Neural cell (in vitro differentiated cells): Measurements from ENCODE around the gene LYPD6B. TPM values are rescaled to one million over a fixed set of nuclear protein-coding genes. Genes with fewer than 3 reads are reported as not detected.

ENCODE experiments used
- H2AFZ ChIP-seq: fragments of 200-600, 300-800 bp; sonication (generic), shearing (Covaris generic); 2 replicates; pipeline ENCODE4 v1.6.0; 2014; ENCODE audit warnings: low read depth, mild to moderate bottlenecking, antibody characterized with exemption, low read length, moderate library complexity
- H3F3A ChIP-seq: fragments of 200-600 bp; shearing (Covaris generic); 2 replicates; pipeline ENCODE4 v1.6.1; 2016; ENCODE audit warnings: mild to moderate bottlenecking, moderate library complexity, mixed read lengths, antibody characterized with exemption, low read length; ENCODE audit not compliant: insufficient read depth, poor library complexity, severe bottlenecking
- H3K27ac ChIP-seq: fragments of 200-600, 300-800 bp; sonication (generic), shearing (Covaris generic); 2 replicates; pipeline ENCODE4 v1.5.1; 2014; ENCODE audit warnings: mild to moderate bottlenecking, low read length, moderate library complexity
- H3K27me3 ChIP-seq: fragments of 300-800, 200-600 bp; sonication (generic), shearing (Covaris generic); 2 replicates; pipeline ENCODE4 v1.6.0; 2014; ENCODE audit warnings: mild to moderate bottlenecking, low read depth, low read length, moderate library complexity; ENCODE audit not compliant: insufficient read depth
- H3K36me3 ChIP-seq: fragments of 300-800, 200-600 bp; sonication (generic), shearing (Covaris generic); 2 replicates; pipeline ENCODE4 v1.5.1; 2014; ENCODE audit warnings: mild to moderate bottlenecking, antibody characterized with exemption, low read length, moderate library complexity; ENCODE audit not compliant: insufficient read depth
- H3K4me2 ChIP-seq: fragments of 300-800, 200-600 bp; sonication (generic), shearing (Covaris generic); 2 replicates; pipeline ENCODE4 v1.6.0; 2014; ENCODE audit warnings: mild to moderate bottlenecking, low read length
- H3K4me3 ChIP-seq: fragments of 300-800, 200-600 bp; sonication (generic), shearing (Covaris generic); 2 replicates; pipeline ENCODE4 v1.5.1; 2014; ENCODE audit warnings: mild to moderate bottlenecking, low read length, moderate library complexity
- H3K79me2 ChIP-seq: fragments of 200-600 bp; shearing (Covaris generic); replicated peaks from 2 replicates; pipeline ENCODE4 v1.6.0; 2014; ENCODE audit warnings: mild to moderate bottlenecking, low read length, moderate library complexity; ENCODE audit not compliant: insufficient read depth
- H3K9ac ChIP-seq: fragments of 300-800, 200-600 bp; sonication (generic), shearing (Covaris generic); 2 replicates; pipeline ENCODE4 v1.6.1; 2016; ENCODE audit warnings: mild to moderate bottlenecking, low read length, mixed read lengths
- H3K9me2 ChIP-seq: fragments of 200-600 bp; shearing (Covaris generic); 2 replicates; pipeline ENCODE4 v1.6.1; 2016; ENCODE audit warnings: mild to moderate bottlenecking, low read length, mixed read lengths; ENCODE audit not compliant: insufficient read depth
- H3K9me3 ChIP-seq: fragments of 200-600, 300-800 bp; sonication (generic), shearing (Covaris generic); 2 replicates; pipeline ENCODE4 v1.6.1; 2016; ENCODE audit warnings: mild to moderate bottlenecking, mixed run types, low read length, moderate library complexity, mixed read lengths
- H4K20me1 ChIP-seq: fragments of 200-600 bp; shearing (Covaris generic); 2 replicates; pipeline ENCODE4 v1.6.1; 2016; ENCODE audit warnings: mild to moderate bottlenecking, mixed run types; ENCODE audit not compliant: insufficient read depth
- EP300 ChIP-seq: fragments of 450-650 bp; conservative IDR thresholded peaks from 2 replicates; pipeline ENCODE4 v1.6.1; 2014; ENCODE audit warnings: antibody characterized with exemption, mild to moderate bottlenecking, moderate library complexity; ENCODE audit not compliant: poor library complexity, severe bottlenecking
- EZH2 ChIP-seq: fragments of 200-600, 300-800 bp; shearing (Covaris generic), sonication (generic); IDR thresholded peaks from 2 replicates; pipeline ENCODE4 v1.6.1; 2014; ENCODE audit warnings: antibody characterized with exemption, low read length, borderline replicate concordance, mild to moderate bottlenecking; ENCODE audit not compliant: insufficient read depth, poor library complexity, severe bottlenecking
- MXI1 ChIP-seq: fragments of 450-650 bp; conservative IDR thresholded peaks from 2 replicates; pipeline ENCODE4 v1.6.1; 2014; ENCODE audit warnings: antibody characterized with exemption, mild to moderate bottlenecking; ENCODE audit not compliant: poor library complexity, severe bottlenecking
- POLR2AphosphoS5 ChIP-seq: IDR thresholded peaks from 2 replicates; pipeline ENCODE4 v1.6.1; 2012
- RAD21 ChIP-seq: fragments of 450-650 bp; conservative IDR thresholded peaks from 2 replicates; pipeline ENCODE4 v1.6.1; 2014; ENCODE audit warnings: antibody characterized with exemption, mild to moderate bottlenecking, moderate library complexity
- SMC3 ChIP-seq: fragments of 450-650 bp; conservative IDR thresholded peaks from 2 replicates; pipeline ENCODE4 v1.6.1; 2014; ENCODE audit warnings: antibody characterized with exemption, mild to moderate bottlenecking, moderate library complexity; ENCODE audit not compliant: poor library complexity
- TAF1 ChIP-seq: IDR thresholded peaks from 2 replicates; pipeline ENCODE4 v1.6.1; 2012; ENCODE audit warnings: low read depth
- polyA plus RNA-seq: library from polyadenylated mRNA; depleted of rRNA; stranded (reverse); fragments of >200 nt; gene quantifications from 2 replicates; pipeline ENCODE4 v1.2.3, GENCODE V29; 2014
- TF ChIP-seq, protein P1 (sequence below): fragments of 450-650 bp; IDR thresholded peaks from 2 replicates; pipeline ENCODE4 v1.5.1; 2014; ENCODE audit warnings: antibody characterized with exemption, mild to moderate bottlenecking, moderate library complexity; ENCODE audit not compliant: poor library complexity, severe bottlenecking
- TF ChIP-seq, protein P2 (sequence below): IDR thresholded peaks from 2 replicates; pipeline ENCODE4 v1.6.1; 2012; ENCODE audit warnings: borderline replicate concordance

The LYPD6B gene
- polyA plus RNA-seq, 1 donor from 2014 or later: 0.68 TPM

DNA sequence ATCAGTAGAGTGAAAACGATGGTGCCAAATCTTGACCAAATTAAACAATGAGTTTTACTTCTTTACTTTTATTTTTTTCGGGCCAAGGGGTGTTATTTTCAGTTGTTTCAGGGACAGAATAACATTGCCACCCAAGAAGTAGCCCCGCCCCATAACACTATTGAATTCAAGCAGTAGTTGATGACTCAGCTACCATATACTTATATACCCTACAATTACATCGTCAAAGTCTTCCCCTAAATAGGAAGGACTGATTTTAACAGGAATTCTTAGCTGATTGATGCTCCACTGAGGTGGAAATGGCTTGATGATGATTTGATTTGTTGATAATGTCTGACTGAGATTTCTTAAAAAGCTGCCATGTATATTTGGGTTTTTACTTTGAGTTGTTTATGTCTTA lies 24.7 kb downstream of the LYPD6B start:
- Histone ChIP-seq H3K27ac (no peak overlapping the region), H3K36me3 (no peaks in the 10 kb centered on the region), H3K4me2 (no peak overlapping the region), H4K20me1 (no peaks in the 10 kb centered on the region), H2AFZ (no peak overlapping the region), H3K9me2 (no peaks in the 10 kb centered on the region), H3F3A (no peaks in the 10 kb centered on the region), H3K79me2 (no peaks in the 10 kb centered on the region), H3K4me3 (no peak overlapping the region), H3K27me3 (no peaks in the 10 kb centered on the region), H3K9me3 (no peaks in the 10 kb centered on the region), H3K9ac (no peak overlapping the region)
- TF ChIP-seq, protein P1, sequence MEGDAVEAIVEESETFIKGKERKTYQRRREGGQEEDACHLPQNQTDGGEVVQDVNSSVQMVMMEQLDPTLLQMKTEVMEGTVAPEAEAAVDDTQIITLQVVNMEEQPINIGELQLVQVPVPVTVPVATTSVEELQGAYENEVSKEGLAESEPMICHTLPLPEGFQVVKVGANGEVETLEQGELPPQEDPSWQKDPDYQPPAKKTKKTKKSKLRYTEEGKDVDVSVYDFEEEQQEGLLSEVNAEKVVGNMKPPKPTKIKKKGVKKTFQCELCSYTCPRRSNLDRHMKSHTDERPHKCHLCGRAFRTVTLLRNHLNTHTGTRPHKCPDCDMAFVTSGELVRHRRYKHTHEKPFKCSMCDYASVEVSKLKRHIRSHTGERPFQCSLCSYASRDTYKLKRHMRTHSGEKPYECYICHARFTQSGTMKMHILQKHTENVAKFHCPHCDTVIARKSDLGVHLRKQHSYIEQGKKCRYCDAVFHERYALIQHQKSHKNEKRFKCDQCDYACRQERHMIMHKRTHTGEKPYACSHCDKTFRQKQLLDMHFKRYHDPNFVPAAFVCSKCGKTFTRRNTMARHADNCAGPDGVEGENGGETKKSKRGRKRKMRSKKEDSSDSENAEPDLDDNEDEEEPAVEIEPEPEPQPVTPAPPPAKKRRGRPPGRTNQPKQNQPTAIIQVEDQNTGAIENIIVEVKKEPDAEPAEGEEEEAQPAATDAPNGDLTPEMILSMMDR: no peak
- TF ChIP-seq SMC3: no peak
- no peak for TF ChIP-seq EP300
- TF ChIP-seq, protein P2, sequence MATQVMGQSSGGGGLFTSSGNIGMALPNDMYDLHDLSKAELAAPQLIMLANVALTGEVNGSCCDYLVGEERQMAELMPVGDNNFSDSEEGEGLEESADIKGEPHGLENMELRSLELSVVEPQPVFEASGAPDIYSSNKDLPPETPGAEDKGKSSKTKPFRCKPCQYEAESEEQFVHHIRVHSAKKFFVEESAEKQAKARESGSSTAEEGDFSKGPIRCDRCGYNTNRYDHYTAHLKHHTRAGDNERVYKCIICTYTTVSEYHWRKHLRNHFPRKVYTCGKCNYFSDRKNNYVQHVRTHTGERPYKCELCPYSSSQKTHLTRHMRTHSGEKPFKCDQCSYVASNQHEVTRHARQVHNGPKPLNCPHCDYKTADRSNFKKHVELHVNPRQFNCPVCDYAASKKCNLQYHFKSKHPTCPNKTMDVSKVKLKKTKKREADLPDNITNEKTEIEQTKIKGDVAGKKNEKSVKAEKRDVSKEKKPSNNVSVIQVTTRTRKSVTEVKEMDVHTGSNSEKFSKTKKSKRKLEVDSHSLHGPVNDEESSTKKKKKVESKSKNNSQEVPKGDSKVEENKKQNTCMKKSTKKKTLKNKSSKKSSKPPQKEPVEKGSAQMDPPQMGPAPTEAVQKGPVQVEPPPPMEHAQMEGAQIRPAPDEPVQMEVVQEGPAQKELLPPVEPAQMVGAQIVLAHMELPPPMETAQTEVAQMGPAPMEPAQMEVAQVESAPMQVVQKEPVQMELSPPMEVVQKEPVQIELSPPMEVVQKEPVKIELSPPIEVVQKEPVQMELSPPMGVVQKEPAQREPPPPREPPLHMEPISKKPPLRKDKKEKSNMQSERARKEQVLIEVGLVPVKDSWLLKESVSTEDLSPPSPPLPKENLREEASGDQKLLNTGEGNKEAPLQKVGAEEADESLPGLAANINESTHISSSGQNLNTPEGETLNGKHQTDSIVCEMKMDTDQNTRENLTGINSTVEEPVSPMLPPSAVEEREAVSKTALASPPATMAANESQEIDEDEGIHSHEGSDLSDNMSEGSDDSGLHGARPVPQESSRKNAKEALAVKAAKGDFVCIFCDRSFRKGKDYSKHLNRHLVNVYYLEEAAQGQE: no peak
- TF ChIP-seq POLR2AphosphoS5: no peak
- no peak for TF ChIP-seq TAF1
- TF ChIP-seq MXI1: no peak
- no peak for TF ChIP-seq RAD21
- no peak for TF ChIP-seq EZH2

DNA sequence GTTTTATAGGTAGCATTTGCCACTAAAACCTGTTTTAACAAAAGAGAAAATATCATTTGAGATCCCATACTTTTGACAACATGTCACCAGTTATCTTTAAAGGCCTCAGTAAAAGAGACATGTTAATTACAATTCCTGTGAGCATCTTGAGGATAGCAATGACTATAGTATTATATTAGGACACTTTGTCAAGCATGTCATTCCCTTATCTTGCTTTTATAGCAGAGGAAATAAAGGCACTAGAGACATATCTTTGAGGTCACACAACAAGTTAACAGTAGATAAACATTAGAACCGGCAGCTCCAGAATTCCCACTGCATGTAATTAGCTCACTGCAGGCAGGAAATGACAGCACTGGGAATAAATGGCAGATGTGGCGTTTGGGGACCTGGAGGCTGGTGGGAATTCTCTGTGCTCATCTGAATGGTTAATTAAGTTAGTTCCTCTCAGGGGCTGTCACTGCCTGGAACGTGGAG lies 25.9 kb downstream of the LYPD6B start:
- Histone ChIP-seq H3K4me2 (peak overlapping the region; percentile 26), H3K27me3 (no peaks in the 10 kb centered on the region), H3K9me3 (no peaks in the 10 kb centered on the region), H3K27ac (peak overlapping the region; percentile 42), H3K9ac (no peak overlapping the region), H3K79me2 (no peaks in the 10 kb centered on the region), H3F3A (no peaks in the 10 kb centered on the region), H2AFZ (no peak overlapping the region), H3K9me2 (no peaks in the 10 kb centered on the region), H4K20me1 (no peaks in the 10 kb centered on the region), H3K36me3 (no peaks in the 10 kb centered on the region), H3K4me3 (peak overlapping the region; percentile 31)
- no peak for TF ChIP-seq SMC3
- TF ChIP-seq EP300: peak; percentile 76
- TF ChIP-seq, protein P2: peak; percentile 94
- no peak for TF ChIP-seq EZH2
- TF ChIP-seq POLR2AphosphoS5: peak; percentile 30
